CD4-positive, alpha-beta T cell (primary cell): ENCODE data around the gene MYCN. TPM values are rescaled to one million over a fixed set of nuclear protein-coding genes. Genes with fewer than 3 reads are reported as not detected.

Experiments
- ATAC-seq: fragments of 200-7000 bp; cut with Tn5 transposase; one replicate; pipeline ENCODE4 v1.10.0; 2022; ENCODE audit warnings: mild to moderate bottlenecking; ENCODE audit not compliant: poor library complexity
- CTCF ChIA-PET: fragments of 350-600 bp; sonication (Branson Sonifier 250); formaldehyde crosslinking; loops from one replicate; lab custom pipeline; 2021; ENCODE audit warnings: antibody characterized with exemption, inconsistent platforms; lab: Charles Lee
- POLR2A ChIA-PET: fragments of 350-600 bp; sonication (Branson Sonifier 250); formaldehyde crosslinking; loops from one replicate; lab custom pipeline; 2021; ENCODE audit warnings: antibody characterized with exemption, inconsistent platforms; lab: Charles Lee
- DNase-seq, 14 experiments: peaks; one replicate each; pipeline ENCODE4 v3.0.0-alpha.2; 2013 to 2020; ENCODE audit warnings: mixed read lengths in 2 of 14
- H3K27ac ChIP-seq, 2 donors: one replicate each; pipeline versions ENCODE4 v1.5.1 to v1.7.0; 2013; ENCODE audit warnings: low read length in 2 of 2, low read depth in 1 of 2, mild to moderate bottlenecking in 1 of 2
- H3K27me3 ChIP-seq, 2 experiments: 1 replicate in 1 of 2; 2 replicates in 1 of 2; pipeline versions ENCODE4 v1.6.1 to v1.7.0; 2013; ENCODE audit warnings: low read length in 2 of 2, control low read depth in 1 of 2, mild to moderate bottlenecking in 1 of 2, moderate library complexity in 1 of 2; ENCODE audit not compliant: insufficient read depth in 2 of 2, control insufficient read depth in 1 of 2
- H3K36me3 ChIP-seq: one replicate; pipeline ENCODE4 v1.6.1; 2013; ENCODE audit warnings: low read length, control low read depth; ENCODE audit not compliant: insufficient read depth
- H3K4me1 ChIP-seq: one replicate; pipeline ENCODE4 v1.6.1; 2013; ENCODE audit warnings: low read length, control low read depth; ENCODE audit not compliant: insufficient read depth
- H3K4me3 ChIP-seq: one replicate; pipeline ENCODE4 v1.5.1; 2013; ENCODE audit warnings: mild to moderate bottlenecking, low read length, moderate library complexity
- H3K9me3 ChIP-seq, 2 experiments: 1 replicate in 1 of 2; 2 replicates in 1 of 2; pipeline versions ENCODE4 v1.6.1 to v1.7.0; 2013; ENCODE audit warnings: low read length in 2 of 2, mild to moderate bottlenecking in 2 of 2, control low read depth in 1 of 2, moderate library complexity in 1 of 2; ENCODE audit not compliant: control insufficient read depth in 1 of 2, insufficient read depth in 1 of 2
- H3K27ac Mint-ChIP-seq: one replicate; pipeline ENCODE4 v1.8.0; 2020; ENCODE audit warnings: mixed read lengths
- H3K27me3 Mint-ChIP-seq: one replicate; pipeline ENCODE4 v1.8.0; 2021; ENCODE audit warnings: mixed read lengths
- H3K36me3 Mint-ChIP-seq: one replicate; pipeline ENCODE4 v1.8.0; 2021; ENCODE audit warnings: low read depth, mixed read lengths
- H3K4me1 Mint-ChIP-seq: one replicate; pipeline ENCODE4 v1.8.0; 2021; ENCODE audit warnings: low read depth, mixed read lengths
- H3K4me3 Mint-ChIP-seq: one replicate; pipeline ENCODE4 v1.8.0; 2020; ENCODE audit warnings: mild to moderate bottlenecking, mixed read lengths
- H3K9me3 Mint-ChIP-seq: one replicate; pipeline ENCODE4 v1.8.0; 2020; ENCODE audit warnings: mixed read lengths
- intact Hi-C, 2 experiments: fragments of 100-400 bp; cut with DNase I in 1 of 2; cut with micrococcal nuclease in 1 of 2; formaldehyde crosslinking; loops; one replicate each; pipeline versions ENCODE4 v1.15.1 to v1.9.0; 2023 to 2025; cut with DNase I, micrococcal nuclease
- total RNA-seq, 174 experiments: library from RNA in 2 of 174; stranded (reverse) in 2 of 174; gene quantifications; one replicate each; pipeline ENCODE4 v1.2.3 and lab custom pipeline; 2021 to 2026
- TF ChIP-seq, protein P1 (sequence below): fragments of 200-600 bp; IDR thresholded peaks from one replicate; pipeline ENCODE4 v1.8.0; 2022; ENCODE audit warnings: antibody characterized with exemption, mild to moderate bottlenecking

Gene MYCN
- total RNA-seq, 2 experiments from 2014 or later: 0.19 TPM; not detected in 1

DNA sequence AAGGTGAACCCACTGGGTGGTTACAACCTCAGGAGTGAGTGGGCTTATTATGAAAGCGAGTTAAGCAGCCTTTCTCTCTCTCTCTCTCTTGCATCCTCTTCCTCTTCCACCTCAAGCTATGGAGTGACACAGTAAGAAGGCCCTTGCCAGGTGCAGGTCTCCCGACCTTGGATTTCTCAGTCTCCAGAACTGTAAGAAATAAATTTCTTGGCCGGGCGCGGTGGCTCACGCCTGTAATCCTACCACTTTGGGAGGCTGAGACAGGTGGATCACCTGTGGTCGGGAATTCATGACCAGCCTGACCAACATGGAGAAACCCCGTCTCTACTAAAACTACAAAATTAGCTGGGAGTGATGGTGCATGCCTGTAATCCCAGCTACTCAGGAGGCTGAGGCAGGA, 14.4 kb downstream of the MYCN start:
- Mint-ChIP-seq H3K4me1 (no peaks in the 10 kb centered on the region), H3K27ac (no peak overlapping the region), H3K27me3 (no peaks in the 10 kb centered on the region), H3K9me3 (no peaks in the 10 kb centered on the region), H3K4me3 (no peak overlapping the region), H3K36me3 (no peaks in the 10 kb centered on the region)
- no peak overlapping the region for H3K27ac ChIP-seq
- H3K27me3 ChIP-seq: no peaks in the 10 kb centered on the region
- no peaks in the 10 kb centered on the region for H3K36me3 ChIP-seq
- H3K9me3 ChIP-seq: no peaks in the 10 kb centered on the region
- intact Hi-C loops: no loop called here
- TF ChIP-seq, protein P1, sequence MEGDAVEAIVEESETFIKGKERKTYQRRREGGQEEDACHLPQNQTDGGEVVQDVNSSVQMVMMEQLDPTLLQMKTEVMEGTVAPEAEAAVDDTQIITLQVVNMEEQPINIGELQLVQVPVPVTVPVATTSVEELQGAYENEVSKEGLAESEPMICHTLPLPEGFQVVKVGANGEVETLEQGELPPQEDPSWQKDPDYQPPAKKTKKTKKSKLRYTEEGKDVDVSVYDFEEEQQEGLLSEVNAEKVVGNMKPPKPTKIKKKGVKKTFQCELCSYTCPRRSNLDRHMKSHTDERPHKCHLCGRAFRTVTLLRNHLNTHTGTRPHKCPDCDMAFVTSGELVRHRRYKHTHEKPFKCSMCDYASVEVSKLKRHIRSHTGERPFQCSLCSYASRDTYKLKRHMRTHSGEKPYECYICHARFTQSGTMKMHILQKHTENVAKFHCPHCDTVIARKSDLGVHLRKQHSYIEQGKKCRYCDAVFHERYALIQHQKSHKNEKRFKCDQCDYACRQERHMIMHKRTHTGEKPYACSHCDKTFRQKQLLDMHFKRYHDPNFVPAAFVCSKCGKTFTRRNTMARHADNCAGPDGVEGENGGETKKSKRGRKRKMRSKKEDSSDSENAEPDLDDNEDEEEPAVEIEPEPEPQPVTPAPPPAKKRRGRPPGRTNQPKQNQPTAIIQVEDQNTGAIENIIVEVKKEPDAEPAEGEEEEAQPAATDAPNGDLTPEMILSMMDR: no peak
- no peaks in the 10 kb centered on the region for H3K4me1 ChIP-seq
- no peak overlapping the region for H3K4me3 ChIP-seq
- ATAC-seq (no peak), DNase-seq (no peak)
- CTCF ChIA-PET: no interaction called here
- POLR2A ChIA-PET: interaction anchor here (1.5 kb wide), 1 partner anchor 11 kb away, joined by 4 read pairs; no protein-coding TSS in a partner anchor

DNA sequence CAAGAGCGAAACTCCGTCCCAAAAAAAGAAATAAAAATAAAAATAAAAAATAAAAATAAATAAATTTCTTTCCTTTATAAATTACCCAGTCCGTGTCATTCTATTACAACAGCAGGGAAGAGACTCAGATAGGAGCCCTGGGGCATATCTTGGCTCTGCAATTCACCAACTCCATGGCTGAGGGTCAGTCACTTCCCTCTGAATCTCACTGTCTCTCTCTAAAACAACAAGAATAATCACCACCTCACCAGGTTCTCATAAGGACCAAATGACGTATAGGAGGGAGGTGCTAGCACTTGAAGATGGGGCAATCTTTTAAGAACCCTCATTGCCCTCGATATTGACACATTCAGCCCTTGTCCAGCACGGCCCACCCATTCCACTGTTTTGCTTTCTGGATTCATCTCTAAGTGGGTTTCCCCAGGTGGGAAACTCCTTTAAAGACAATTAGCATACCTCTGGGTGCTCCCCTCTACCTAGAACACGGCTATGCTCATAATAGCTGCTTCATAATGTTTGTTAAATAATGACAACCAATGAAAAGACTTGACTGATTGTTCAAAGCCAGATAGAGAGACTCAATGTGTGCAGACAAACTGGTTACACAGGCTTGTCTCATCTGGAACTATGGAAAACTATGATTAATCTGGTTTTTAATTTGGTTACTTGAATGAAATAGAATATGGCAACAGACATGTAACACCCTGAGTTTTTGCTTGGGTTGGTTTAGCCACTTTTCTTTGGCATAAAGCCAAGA, 15.1 kb downstream of the MYCN start:
- TF ChIP-seq, protein P1: no peak
- H3K4me3 ChIP-seq: no peak overlapping the region
- no peaks in the 10 kb centered on the region for H3K4me1 ChIP-seq
- H3K27me3 Mint-ChIP-seq: no peaks in the 10 kb centered on the region
- intact Hi-C loops: no loop called here
- ChIA-PET POLR2A (interaction anchor here (1.5 kb wide), 2 partner anchors 10 kb away, joined by 4 read pairs; no protein-coding TSS in a partner anchor), CTCF (no interaction called here)
- no peaks in the 10 kb centered on the region for H3K9me3 ChIP-seq
- H3K27ac Mint-ChIP-seq: no peak overlapping the region
- no peaks in the 10 kb centered on the region for H3K36me3 Mint-ChIP-seq
- DNase-seq: no peak
- no peak overlapping the region for H3K4me3 Mint-ChIP-seq
- H3K36me3 ChIP-seq: no peaks in the 10 kb centered on the region
- no peak for ATAC-seq
- H3K9me3 Mint-ChIP-seq: no peaks in the 10 kb centered on the region
- H3K27ac ChIP-seq: no peak overlapping the region
- H3K27me3 ChIP-seq: no peaks in the 10 kb centered on the region
- H3K4me1 Mint-ChIP-seq: no peaks in the 10 kb centered on the region

- Mint-ChIP-seq H3K27ac (no peak overlapping the region), H3K4me3 (no peak overlapping the region), H3K27me3 (no peaks in the 10 kb centered on the region), H3K36me3 (no peaks in the 10 kb centered on the region), H3K4me1 (no peaks in the 10 kb centered on the region), H3K9me3 (no peaks in the 10 kb centered on the region)
- CTCF ChIA-PET: no interaction called here
- Histone ChIP-seq H3K9me3 (no peaks in the 10 kb centered on the region), H3K27me3 (no peaks in the 10 kb centered on the region), H3K4me3 (no peak overlapping the region), H3K4me1 (no peaks in the 10 kb centered on the region), H3K36me3 (no peaks in the 10 kb centered on the region), H3K27ac (no peak overlapping the region)
- DNase-seq: no peak
- POLR2A ChIA-PET: interaction anchor here (1.5 kb wide), 1 partner anchor 10 kb away, joined by 4 read pairs; no protein-coding TSS in a partner anchor
- no peak for ATAC-seq
- intact Hi-C loops: no loop called here
- TF ChIP-seq, protein P1: no peak
These were observed 15.9 kb downstream of the MYCN start for GRCh38 chr2:15956230-15956629.
